Gastrocnemius medialis (tissue), 4 donors: ENCODE results near the gene TTC5.

ENCODE experiments used
- POLR2A ChIP-seq, 2 donors: fragments of 450-650 bp; IDR thresholded peaks; one replicate each; pipeline ENCODE4 v1.6.1; 2017; ENCODE audit warnings: antibody characterized with exemption in 2 of 2, mild to moderate bottlenecking in 2 of 2, moderate library complexity in 2 of 2
- TF ChIP-seq, protein P1 (sequence below), 5 experiments: fragments of 450-650 bp in 3 of 5; fragments of 200-600 bp in 2 of 5; sonication (generic) in 2 of 5; IDR thresholded peaks in 4 of 5; conservative IDR thresholded peaks in 1 of 5; 1 replicate in 4 of 5; 2 replicates in 1 of 5; pipeline ENCODE4 v1.5.1; 2016 to 2019; ENCODE audit warnings: antibody characterized with exemption in 5 of 5, mild to moderate bottlenecking in 3 of 5, moderate library complexity in 3 of 5

DNA sequence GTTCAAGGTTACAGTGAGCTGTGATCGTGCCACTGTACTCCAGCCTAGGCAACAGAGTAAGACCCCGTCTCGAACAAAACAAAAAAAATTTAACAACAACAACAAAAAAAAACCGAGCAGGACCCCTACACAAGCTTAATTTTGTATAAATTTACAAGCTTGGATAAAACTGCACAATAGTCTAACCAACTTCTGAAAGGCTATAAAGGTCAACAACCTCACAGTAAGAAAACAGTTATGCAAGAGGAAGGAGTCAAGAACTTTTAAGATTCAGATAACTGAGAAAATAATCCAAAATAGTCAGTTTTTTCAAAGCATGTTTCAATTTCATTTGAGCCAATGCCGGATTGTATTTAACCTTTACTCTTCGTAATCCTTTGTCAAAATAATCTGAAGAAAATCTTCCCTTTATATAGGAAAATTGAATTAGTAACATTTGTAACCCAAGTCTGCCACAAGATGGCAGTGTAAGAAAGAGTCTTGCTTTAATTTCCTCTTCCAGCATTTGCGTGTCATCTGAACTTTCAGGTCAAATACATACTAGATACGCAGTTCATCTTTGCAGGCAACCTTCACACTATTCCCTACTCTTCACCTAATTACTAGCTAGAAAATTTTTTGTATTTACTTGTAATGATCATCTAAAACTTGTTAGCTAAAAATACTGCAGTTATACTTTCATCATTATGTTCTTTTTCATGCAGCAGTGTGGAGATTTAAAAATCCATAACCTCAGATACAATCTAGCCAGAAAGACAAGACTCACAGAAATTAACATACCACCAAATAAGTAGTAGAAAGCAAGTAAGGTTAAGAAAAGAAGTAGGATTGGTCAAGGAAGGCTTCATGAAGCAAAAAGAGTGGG lies 21.5 kb upstream of the TTC5 start:
- TF ChIP-seq POLR2A (IDR thresholded peaks at IDR 0.05) = no peak
- TF ChIP-seq, protein P1, sequence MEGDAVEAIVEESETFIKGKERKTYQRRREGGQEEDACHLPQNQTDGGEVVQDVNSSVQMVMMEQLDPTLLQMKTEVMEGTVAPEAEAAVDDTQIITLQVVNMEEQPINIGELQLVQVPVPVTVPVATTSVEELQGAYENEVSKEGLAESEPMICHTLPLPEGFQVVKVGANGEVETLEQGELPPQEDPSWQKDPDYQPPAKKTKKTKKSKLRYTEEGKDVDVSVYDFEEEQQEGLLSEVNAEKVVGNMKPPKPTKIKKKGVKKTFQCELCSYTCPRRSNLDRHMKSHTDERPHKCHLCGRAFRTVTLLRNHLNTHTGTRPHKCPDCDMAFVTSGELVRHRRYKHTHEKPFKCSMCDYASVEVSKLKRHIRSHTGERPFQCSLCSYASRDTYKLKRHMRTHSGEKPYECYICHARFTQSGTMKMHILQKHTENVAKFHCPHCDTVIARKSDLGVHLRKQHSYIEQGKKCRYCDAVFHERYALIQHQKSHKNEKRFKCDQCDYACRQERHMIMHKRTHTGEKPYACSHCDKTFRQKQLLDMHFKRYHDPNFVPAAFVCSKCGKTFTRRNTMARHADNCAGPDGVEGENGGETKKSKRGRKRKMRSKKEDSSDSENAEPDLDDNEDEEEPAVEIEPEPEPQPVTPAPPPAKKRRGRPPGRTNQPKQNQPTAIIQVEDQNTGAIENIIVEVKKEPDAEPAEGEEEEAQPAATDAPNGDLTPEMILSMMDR (IDR thresholded peaks at IDR 0.05 in 4 of 5, conservative IDR thresholded peaks at IDR 0.05 in 1 of 5) = peak; percentile 57 to 84 (median 78)
